DND-41 (cell line): ENCODE data around the gene SSTR1.

Experiments used
- EZH2 ChIP-seq: IDR thresholded peaks from 3 replicates; pipeline ENCODE4 v1.6.1; 2012; ENCODE audit warnings: borderline replicate concordance, low read depth, mild to moderate bottlenecking, moderate library complexity, low read length, inconsistent platforms; ENCODE audit not compliant: severe bottlenecking
- TF ChIP-seq, protein P1 (sequence below): IDR thresholded peaks from 2 replicates; pipeline ENCODE4 v1.5.1; 2012; ENCODE audit warnings: borderline replicate concordance, low read length, moderate library complexity, mild to moderate bottlenecking; ENCODE audit not compliant: poor library complexity, severe bottlenecking; ENCODE audit errors: extremely low read depth

DNA sequence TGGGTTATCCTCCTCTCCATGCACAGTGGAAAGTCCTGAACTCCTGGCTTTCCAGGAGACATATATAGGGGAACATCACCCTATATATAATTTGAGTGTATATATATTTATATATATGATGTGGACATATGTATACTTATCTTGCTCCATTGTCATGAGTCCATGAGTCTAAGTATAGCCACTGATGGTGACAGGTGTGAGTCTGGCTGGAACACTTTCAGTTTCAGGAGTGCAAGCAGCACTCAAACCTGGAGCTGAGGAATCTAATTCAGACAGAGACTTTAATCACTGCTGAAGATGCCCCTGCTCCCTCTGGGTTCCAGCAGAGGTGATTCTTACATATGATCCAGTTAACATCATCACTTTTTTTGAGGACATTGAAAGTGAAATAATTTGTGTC lies 4.4 kb downstream of the SSTR1 start:
- TF ChIP-seq, protein P1, sequence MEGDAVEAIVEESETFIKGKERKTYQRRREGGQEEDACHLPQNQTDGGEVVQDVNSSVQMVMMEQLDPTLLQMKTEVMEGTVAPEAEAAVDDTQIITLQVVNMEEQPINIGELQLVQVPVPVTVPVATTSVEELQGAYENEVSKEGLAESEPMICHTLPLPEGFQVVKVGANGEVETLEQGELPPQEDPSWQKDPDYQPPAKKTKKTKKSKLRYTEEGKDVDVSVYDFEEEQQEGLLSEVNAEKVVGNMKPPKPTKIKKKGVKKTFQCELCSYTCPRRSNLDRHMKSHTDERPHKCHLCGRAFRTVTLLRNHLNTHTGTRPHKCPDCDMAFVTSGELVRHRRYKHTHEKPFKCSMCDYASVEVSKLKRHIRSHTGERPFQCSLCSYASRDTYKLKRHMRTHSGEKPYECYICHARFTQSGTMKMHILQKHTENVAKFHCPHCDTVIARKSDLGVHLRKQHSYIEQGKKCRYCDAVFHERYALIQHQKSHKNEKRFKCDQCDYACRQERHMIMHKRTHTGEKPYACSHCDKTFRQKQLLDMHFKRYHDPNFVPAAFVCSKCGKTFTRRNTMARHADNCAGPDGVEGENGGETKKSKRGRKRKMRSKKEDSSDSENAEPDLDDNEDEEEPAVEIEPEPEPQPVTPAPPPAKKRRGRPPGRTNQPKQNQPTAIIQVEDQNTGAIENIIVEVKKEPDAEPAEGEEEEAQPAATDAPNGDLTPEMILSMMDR = no peak
- TF ChIP-seq EZH2 = no peak
